DMS53 treated with DMSO at 0.1 percent for 48 hours (cell line): ENCODE measurements around the gene ZNF771.
"Not testable (repeated sequence)": the region's sequence is repeated elsewhere in the genome, so short reads cannot be mapped to it uniquely, and the experiment has no call there.

Experiments used
- DNase-seq: peaks from one replicate; lab custom pipeline; 2025; ENCODE audit not compliant: unreplicated experiment; lab: John Stamatoyannopoulos, UW

The ZNF771 gene

GRCh38 chr16:30375864-30376263 lies 31.5 kb upstream of the ZNF771 start:
- DNase-seq, result no peak

GRCh38 chr16:30376461-30376902 lies 30.9 kb upstream of the ZNF771 start:
- no peak for DNase-seq

DNA sequence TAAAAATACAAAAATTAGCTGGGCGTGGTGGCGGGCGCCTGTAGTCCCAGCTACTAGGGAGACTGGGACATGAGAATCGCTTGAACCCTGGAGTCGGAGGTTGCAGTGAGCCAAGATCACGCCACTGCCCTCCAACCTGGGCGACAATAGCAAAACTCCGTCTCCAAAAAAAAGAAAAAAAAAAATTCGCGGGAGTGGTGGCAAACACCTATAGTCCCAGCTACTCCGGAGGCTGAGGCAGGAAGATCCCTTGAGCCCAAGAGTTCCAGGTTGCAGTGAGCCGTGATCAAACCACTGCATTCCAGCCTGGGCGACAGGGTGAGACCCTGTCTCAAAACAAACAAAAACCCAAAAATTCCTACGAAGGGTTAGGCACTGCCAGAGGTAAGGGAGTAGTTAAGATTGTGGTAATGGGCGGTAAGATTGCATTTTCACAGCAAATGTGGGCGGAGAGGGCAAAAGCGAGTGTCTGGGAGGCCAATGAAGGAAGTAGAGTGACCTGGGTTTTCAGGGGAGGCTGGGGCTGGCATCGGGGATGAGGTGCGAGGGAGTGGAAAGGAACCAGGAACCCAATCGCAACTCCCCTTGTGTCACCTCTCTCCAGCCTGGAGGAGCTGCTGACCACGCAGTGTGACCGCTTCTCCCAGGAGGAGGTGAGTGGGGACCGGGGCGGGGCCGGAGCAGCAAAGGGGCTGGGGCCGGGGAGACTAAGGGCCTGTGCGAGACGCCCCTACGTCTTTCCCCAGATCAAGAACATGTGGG lies 30.2 kb upstream of the ZNF771 start:
- DNase-seq, result peak; percentile 71

- no peak for DNase-seq
Measured at GRCh38 chr16:30377812-30378235, 29.6 kb upstream of the ZNF771 start.

DNA sequence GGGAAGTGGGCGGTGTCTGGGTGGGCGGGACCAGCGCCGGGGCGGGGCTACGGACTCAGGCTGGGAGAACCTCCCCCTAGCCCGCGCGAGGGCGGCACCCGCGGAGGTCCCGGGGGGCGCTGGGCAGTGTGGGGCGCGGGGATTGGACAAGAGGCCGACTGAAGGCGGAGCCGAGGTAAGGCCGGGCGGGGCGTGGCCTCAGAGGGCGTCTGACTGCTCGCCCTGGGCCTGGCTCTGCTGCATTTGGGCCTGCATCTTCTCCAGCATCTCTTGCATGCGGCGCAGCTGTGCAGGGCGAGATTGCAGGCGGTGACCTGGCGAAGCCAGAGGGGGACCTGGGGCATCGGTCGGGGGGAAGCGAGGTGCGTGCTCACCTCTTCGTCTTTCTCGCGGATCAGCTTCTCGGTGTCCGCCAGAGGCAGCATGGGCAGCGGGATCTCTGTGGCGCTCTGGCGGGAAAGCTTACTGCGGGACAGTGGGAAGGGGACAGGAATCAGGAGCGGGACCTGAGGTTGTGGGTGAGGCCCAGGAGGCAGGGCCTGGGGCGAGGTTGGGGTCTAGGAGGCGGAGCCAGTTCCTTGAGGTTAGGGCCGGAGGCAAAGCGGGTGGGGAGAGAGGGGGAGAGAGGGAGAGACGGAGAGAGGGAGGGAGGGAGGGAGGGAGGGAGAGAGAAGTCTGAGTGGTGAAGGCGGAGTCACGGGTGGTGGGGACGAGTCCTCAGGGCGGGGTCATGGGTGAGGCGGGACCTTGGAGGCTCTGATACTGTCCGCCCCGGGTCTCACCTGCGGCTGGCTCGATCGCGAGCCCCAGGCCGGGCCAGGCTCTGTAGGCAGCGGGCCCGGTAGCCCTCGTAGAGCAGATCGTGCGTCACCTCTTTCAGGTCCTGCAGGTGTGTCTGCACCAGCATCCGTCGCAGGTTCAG lies 28.9 kb upstream of the ZNF771 start:
- peak; percentile 93 for DNase-seq

DNA sequence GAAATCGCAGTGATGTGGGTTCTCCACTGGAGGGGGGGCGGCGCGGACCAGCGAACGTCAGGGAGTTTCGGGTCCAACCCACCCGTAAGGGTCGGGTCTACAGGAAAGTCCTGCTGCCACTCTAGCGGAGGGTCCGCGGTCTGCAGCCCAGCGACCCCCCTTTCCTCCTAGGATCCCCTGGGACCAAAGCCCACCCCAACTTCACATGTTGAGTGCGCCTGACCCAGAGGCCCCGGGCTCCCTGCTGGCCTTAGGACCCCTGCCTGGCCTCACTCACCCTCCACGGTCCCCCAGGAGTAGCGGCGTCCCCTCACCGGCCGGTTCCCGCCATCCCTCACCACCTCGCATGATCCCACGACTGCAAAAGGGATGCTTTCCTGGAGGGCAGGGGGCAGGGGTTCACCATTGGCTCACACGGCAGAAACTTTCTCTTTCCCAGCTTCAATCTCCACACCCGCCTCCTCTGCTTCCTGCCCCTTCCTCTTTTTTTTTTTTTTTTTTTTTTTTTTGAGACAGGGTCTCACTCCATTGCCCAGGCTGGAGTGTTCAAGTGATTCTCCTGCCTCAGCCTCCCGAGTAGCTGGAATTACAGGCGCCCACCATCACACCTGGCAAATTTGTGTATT lies 28.1 kb upstream of the ZNF771 start:
- DNase-seq, result no peak

DNA sequence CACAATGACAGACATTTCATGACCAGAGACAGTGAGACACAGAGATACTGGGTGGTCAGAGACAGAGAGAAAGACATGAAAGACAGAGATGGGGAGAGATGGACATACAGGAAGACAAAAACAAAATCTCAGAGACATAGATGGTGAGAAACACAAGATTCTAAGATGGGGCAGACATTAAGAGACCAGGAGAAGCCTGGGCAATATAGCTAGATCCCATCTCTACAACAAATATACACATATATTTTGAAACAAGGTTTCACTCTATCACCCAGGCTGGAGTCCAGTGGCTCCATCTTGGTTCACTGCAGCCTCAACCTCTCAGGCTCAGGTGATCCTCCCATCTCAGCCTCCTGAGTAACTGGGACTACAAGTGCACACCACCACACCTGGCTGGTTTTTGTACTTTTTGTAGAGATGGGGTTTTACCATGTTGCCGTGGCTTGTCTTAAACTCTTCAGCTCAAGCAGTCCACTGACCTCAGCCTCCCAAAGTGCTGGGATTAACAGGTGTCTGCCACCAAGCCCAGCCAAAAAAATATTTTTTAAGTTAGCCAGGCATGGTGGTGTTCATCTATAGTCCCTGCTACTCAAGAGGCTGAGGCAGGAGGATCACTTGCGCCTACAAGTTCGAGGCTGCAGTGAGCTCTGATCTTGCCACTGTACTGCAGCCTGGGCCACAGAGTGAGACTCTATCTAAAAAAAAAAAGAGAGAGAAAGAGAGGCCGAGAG lies 27.2 kb upstream of the ZNF771 start:
- no peak for DNase-seq

DNA sequence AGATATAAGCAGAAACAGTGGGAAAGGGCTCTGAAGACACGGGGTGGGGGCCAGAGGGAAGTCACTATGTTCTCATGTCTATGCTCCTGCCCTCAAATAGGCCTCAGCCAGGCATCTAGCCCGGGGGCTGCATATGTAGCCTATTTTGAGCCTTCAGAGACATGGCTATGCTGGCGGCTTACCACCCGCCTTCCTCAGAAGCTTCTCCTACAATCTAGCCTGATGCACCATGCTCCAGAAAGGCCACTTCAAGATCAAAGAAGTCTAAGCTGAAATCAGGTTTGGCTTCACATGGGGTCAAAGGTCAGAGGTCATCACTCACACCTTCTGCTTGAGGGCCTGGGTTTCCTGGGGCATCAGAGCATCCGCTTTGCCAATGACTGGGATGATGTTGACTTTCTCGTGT lies 26.6 kb upstream of the ZNF771 start:
- no peak for DNase-seq

- no peak for DNase-seq
Measured at GRCh38 chr16:30381291-30382041, 25.9 kb upstream of the ZNF771 start.

GRCh38 chr16:30382111-30382881 lies 25.1 kb upstream of the ZNF771 start, which contains the start of gene SEPTIN1:
Gene SEPTIN1 (minus strand): TSS chr16:30382561. CDS start chr16:30382542, 19 bp downstream.
- no peak for DNase-seq

DNA sequence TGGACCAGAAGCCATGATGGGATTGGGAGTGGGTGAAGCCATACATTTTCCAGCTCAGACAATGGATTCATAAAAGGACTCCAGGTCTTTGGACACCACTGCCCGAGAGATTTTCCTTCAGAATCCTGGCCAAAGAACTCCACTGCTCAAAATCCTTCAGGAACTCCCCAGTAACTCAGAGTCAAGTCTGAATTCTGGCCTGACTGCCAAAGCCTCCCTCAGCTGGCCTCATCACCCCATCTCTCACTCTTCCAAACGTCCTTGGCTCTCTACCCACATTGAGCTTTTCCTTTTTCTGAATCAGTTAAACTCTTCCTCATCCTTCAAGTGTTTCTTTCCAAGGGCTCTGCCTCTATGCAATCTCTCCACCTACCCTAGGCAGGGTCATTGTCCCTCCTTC lies 23.9 kb upstream of the ZNF771 start:
- no peak for DNase-seq

GRCh38 chr16:30394592-30395154 lies 12.7 kb upstream of the ZNF771 start:
- no peak for DNase-seq

GRCh38 chr16:30395155-30395991 lies 12.0 kb upstream of the ZNF771 start, which contains the start of gene ZNF48:
Gene ZNF48 (plus strand): TSS chr16:30395420. CDS start chr16:30395795, 375 bp downstream.
- DNase-seq, result peak; percentile 66

- DNase-seq, result no peak
Measured at GRCh38 chr16:30395992-30396585, 11.3 kb upstream of the ZNF771 start.

- DNase-seq, result not testable (repeated sequence)
Measured at GRCh38 chr16:30396627-30397026, 10.8 kb upstream of the ZNF771 start.

GRCh38 chr16:30397056-30397455 lies 10.3 kb upstream of the ZNF771 start:
- no peak for DNase-seq
